Activated CD4-positive, CD25-positive, alpha-beta regulatory T cell (primary cell): ENCODE data around the gene CHST6.
"Not testable (repeated sequence)": the region's sequence is repeated elsewhere in the genome, so short reads cannot be mapped to it uniquely, and the experiment has no call there.

Experiments used
- DNase-seq, 4 experiments: peaks; one replicate each; lab custom pipeline; 2025; lab: John Stamatoyannopoulos, UW

The CHST6 gene

DNA sequence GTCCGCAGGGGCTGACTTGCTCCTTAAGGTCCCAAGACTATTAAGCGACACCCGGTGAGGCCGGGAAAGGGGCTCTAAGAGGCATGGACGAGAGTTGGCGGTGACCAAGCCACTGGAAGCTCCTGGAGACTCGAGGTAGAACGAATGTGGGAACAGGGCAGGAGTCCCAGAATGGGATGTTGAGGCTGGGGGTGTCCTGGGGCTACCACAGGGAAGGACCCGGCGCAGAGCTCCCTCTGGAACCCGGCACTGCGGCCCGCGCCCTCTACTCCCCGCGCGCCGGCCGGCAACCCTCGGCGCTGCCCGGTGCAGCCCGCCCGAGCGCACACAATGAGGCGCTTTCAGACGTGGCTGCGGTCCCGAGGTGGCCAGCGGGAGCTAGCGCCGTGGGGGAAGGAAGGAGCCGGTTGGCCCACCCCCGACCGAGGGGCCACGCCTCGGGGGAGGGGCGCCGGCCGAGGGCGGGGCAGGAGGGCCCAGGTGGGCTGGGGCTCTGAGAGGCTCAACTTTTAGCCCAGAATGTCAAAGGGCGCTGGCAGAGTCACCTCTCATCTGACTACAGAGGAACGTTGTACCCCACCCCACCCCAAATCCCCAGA, at the start of gene CHST6:
TSS of gene CHST6 (minus strand) at position 366 of the 599 bp plus-strand sequence. CDS start 15,613 bp downstream, outside the sequence.
- no peak for DNase-seq

DNA sequence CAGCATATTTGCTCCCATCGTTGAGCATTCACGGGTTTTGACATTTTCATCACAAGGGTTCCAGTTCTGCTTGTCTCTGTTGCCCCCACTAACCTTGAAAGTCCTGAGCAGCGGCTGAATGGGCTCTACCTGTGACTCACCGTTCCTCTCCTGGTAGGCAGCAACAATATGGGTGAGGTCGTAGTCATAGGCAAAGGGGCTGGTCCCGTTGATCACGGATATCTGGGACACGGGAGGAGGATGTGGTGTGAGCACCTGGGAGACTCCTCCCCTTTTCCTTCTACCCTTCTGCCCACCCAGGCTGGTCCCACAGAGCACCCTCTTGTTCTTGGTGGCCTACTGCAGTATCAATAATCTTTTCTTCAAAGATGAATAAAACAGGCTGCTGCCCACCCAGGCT, 47.2 kb upstream of the CHST6 start:
- DNase-seq = not testable (repeated sequence)

DNA sequence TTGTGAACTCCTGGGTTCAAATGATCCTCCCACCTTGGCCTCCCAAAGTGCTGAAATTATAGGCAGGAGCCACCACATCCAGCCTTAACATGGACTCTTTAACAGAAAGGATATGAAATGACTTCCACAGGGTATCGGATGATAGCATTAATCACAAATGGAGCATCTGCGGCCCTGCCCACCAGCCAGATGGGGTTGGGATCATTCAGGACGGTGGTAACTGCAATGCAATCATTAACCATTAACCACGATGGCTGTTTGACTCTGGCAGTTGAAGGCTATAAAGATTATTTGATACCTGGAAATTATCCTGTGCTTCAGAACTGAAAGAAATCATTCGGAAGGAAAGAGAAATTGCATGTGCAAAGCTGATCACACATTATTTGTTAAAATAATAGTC, 46.0 kb upstream of the CHST6 start:
- DNase-seq = no peak

GRCh38 chr16:75538882-75539565, 43.8 kb upstream of the CHST6 start:
- not testable (repeated sequence) for DNase-seq

DNA sequence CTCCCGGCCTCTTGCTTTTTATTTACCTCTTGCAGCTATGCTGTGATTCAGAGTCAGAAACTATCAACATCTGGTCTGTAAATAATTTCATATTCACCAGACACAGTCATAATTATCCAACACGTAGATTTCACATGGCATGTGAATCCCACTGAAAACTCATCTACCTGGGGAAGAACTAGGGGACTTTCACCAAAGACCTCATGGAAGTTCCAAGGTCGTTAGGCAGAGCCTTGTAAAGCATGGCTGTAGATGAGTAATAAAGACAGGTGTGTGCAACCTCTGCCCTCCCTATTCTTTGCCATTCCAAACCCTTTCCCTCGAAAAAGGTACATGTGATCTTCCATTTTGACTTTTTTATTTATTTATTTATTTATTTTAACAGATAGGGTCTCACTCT, 42.5 kb upstream of the CHST6 start:
- no peak for DNase-seq

DNA sequence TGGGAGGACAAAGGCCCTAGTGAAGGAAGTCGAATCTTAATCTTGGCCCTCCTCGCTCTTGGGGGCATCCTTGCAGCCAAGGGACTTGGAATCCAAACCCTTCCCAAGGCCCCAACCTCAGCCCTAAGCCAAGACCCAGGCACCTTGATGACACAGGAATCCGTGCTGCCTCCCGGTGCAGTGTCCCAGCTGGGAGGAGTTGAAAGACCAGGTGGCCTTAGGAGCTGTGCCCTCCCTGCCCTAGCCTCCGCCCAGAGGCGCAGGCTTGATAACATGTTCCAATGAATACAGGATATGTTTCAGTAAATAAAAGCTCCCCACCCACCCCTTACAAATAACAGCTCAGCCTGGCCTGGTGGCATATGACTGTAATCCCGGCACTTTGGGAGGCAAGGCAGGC, 40.7 kb upstream of the CHST6 start, which contains the start of gene CHST5:
TSS of gene CHST5 (minus strand) at position 208 of the 400 bp plus-strand sequence. CDS start 5,724 bp downstream, outside the sequence.
- no peak for DNase-seq

DNA sequence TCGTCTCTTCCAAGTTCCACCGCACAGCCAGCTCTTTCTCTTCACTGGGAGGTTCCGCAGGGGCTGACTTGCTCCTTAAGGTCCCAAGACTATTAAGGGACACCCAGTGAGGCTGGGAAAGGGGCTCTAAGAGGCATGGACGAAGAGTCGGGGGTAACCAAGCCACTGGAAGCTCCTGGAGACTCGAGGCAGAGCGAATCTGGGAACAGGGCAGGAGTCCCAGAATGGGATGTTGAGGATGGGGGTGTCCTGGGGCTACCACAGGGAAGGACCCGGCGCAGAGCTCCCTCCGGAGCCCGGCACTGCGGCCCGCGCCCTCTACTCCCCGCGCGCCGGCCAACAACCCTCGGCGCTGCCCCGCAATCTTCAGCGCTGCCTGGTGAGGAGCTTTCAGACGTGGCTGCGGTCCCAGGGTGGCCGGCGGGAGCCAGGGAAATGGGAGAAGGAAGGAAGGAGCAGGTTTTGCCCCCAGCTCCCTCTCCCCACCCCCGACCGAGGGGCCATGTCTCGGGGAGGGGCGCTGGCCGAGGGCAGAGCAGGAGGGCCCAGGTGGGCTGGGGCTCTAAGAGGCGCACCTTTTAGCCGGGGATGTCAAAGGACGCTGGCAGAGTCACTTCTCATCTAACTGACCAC, 40.1 kb upstream of the CHST6 start:
- no peak for DNase-seq

DNA sequence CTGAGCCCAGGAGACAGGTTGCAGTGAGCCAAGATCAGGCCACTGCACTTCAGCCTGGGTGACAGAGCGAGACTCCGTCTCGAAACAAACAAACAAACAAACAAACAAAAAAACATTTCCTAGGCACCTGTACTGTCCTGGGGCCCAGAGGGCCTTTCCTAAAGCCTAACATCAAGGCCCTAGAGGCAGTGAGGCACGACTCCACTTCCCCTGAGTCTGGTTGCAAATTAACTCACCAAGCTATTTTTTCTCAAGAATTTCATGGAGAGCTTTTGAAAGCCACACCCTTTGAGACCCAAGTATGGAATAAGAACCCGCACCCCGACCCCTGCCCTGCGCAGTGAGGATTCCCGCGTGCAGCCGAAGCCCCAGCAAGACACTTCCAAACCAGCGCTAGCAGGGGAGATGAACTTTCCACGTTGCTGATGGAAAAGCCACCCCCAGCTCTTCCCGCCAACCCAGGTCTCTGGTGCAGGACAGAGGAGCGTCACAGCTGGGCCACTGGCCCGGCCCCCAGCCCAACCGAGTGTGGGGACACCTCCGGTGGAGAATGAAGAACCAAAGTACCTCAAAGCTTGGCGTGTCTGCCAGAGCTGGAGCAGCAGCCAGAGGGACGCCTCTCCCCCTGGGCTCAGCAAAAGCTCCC, 39.4 kb upstream of the CHST6 start:
- DNase-seq = no peak

GRCh38 chr16:75532791-75533190, 37.5 kb upstream of the CHST6 start:
- no peak for DNase-seq

GRCh38 chr16:75532142-75532765, 37.0 kb upstream of the CHST6 start:
- DNase-seq = no peak

DNA sequence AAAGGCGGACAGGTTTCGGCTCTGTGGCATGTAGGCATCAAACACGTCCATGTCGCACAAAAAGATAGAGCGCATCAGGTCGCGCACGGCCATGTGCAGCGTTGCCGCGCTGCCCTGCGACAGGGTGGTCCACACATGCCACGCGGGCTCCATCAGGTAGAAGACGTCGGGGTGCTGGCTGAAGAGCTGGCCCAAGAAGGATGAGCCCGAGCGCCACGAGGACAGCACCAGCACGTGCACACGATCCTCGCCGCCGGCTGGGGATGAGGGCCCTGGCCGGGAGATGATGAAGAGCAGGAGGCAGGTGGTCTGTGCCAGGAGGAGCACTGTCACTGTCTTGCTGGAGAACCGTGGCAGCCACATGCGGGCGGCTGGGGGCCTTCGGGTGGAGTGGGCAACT, 34.7 kb upstream of the CHST6 start:
- no peak for DNase-seq

- DNase-seq = no peak
These were observed 34.0 kb upstream of the CHST6 start for GRCh38 chr16:75529056-75529905.

DNA sequence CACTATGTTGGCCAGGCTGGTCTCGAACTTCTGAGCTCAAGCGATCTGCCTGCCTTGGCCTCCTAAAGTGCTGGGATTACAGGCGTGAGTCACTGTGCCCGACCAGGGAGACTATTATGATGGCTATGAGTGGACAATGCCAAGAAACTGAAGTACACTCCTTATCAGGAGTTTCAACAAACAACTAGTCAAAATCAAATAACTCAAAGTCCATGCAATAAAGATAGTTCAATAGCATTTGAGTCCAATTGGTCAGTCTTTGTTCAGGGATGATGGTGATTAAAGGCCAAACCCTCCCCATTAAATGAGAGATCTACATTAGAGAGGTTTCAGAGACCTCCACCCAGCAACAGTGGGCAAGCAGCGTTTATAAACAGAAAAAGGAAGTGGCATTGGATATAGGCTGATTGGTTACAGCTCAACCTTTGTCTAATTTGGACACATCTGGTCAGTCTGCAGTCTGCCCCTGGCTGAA, 32.6 kb upstream of the CHST6 start:
- DNase-seq = no peak

DNA sequence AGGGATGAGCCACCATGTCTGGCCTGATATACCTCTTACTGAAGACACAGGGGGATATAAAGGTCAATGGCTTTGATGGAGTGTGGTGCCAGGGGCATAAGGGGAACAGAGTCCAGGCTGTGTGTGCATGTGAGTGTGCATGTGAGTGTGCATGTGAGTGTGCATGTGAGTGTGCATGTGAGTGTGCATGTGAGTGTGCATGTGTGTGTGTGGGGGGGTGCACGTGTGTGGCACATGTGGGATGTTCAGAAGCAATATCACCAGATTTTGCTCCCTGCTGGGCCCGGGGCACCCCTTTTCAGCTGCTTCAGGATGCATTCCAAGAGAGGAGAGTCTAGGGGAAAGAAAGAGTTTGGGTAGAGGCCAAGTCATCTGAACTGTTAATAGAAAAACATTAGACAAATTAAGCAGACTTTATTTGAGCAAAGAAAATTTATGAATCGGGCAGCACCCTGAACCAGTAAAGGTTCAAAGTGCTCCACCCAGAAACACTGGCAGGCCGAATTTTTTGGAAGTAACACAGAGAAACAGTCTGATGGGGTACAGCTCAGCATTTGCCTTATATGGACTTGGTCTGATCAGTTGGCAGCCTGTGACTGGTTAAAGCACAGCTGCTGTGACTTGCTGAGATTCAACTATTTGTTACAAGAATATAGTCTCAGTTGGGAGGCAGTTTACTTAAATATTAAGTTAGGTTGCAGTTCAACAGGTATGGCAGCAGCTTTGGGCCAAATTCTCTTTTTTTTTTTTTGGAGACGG, 31.0 kb upstream of the CHST6 start:
- no peak for DNase-seq

- no peak for DNase-seq
These were observed 23.9 kb upstream of the CHST6 start for GRCh38 chr16:75519175-75519574.

DNA sequence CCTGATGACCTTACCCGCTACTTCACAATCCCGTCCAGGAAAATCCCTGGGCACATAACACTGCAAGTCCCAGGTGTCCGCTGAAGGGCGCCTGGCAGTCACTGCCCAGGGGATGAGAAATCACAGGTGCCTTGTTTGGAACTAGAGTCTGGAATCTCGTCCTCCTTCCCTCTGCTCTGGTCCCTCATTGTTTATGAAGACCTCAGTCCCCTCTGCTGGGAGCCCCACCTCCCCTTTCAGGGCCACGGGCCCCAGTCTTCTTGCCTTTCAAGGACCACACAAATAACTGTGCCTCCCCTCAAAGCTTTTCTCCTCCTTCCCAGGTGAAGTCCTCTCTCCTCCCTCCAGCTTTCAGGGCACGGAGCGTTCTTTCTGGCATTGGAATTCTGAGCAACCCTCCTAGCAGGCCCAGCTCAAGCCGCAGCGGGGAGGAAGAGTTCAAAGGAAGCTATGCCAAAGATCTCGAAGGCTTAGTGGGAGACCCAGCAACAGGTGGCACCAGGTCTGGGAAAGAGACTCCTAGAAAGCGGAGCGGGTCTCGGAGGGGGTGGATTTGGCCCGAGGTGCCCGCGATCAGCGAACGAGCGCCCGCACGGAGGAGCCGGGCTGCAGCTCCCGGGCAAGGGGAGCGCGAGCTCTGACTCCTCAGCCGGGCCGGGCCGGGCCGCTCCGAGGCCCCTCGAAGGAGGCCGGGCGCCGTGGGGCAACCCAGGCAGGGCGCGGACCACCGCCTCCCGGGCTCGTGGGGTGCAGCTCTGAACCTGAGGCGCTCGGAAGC, 21.1 kb upstream of the CHST6 start:
- DNase-seq = peak in 1 of 4 experiments; percentile 24

DNA sequence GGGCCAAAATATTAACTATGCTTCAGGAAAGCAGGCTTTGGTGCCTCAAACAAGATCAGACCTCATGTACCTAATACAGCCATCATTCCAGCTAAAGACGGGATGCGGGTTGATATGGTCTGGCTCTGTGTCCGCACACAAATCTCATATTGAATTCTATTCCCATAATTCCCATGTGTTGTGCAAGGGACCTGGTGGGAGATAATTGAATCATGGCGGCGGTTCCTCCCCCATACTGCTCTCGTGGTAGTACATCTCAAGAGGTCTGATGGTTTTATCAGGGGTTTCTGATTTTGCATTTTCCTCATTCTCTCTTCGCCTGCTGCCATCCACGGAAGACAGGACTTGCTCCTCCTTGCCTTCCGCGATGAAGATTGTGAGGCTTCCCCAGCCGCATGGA, 19.1 kb upstream of the CHST6 start:
- no peak for DNase-seq

DNA sequence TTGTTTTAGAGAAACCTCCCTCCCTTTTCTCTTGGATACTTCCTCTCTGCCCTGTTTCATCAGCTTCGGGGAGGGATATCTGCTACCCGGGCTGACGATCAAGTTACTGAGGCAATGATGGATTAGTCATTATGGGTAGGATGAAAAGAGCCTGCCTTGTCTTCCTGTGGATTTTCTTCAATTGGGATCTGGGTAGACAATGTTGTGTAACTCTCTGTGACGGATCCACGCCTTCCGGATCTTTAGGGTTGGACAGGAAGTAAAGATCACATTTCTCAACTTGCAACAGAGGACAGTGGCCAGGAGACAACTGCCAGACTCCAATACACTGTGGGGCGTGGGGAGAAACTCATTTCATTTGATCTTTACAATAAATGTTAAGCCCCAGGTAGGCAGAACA, 11.3 kb upstream of the CHST6 start:
- no peak for DNase-seq

DNA sequence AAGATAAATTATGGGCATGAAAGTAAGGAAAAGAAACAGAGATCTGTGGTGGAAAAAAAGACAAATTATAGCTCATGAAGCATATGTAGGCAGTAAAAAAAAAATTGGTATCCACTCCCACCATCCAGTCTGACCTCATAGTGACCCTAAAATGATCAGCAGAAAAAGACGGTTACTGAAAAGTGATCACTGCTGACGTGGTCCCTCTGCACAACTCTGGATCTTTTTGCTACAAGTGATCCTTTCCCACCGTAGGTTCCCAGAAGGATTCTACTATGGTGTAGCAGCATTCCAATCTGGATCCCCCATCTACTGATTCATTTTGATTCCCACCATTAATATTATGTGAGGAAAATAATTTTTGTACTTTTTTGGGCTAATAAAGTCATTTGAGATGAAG, 10.9 kb upstream of the CHST6 start:
- no peak for DNase-seq

DNA sequence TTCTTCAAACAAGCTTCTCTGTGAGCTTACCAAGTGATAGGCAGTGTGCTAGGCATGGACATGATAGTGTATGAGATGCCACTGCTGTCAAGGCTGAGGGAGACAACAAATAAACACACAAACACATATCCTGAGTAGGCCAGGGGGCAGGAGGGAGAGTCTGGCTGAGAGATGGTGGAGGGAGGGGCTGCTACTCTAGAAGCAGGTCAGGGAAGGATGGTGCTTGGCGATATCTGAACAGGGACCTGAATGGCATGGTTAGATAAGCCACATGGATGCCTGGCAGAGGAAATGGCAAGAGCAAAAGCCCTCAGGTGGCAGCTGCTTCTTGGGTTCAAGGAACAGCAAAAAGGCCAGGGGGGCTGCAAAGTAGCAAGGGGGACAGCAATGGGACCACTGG, 8.6 kb upstream of the CHST6 start:
- DNase-seq = no peak
